Skeletal muscle tissue (tissue), 4 donors: ENCODE measurements around the gene DCT. TPM values are rescaled to one million over a fixed set of nuclear protein-coding genes. Genes with fewer than 3 reads are reported as not detected.

Experiments
- H3K27ac ChIP-seq: one replicate; pipeline ENCODE4 v1.7.0; 2013; ENCODE audit warnings: mild to moderate bottlenecking, low read depth, low read length, inconsistent platforms
- H3K27me3 ChIP-seq, 3 donors: one replicate each; pipeline ENCODE4 v1.7.0; 2013; ENCODE audit warnings: low read length in 3 of 3; ENCODE audit not compliant: control insufficient read depth in 3 of 3, insufficient read depth in 3 of 3
- H3K36me3 ChIP-seq, 3 donors: one replicate each; pipeline ENCODE4 v1.7.0; 2013; ENCODE audit warnings: low read length in 3 of 3; ENCODE audit not compliant: control insufficient read depth in 3 of 3, insufficient read depth in 3 of 3
- H3K4me1 ChIP-seq, 3 donors: one replicate each; pipeline ENCODE4 v1.7.0; 2013; ENCODE audit warnings: low read length in 3 of 3, mild to moderate bottlenecking in 3 of 3; ENCODE audit not compliant: control insufficient read depth in 3 of 3, insufficient read depth in 3 of 3
- H3K4me3 ChIP-seq, 3 donors: one replicate each; pipeline ENCODE4 v1.7.0; 2013; ENCODE audit warnings: low read length in 3 of 3
- H3K9ac ChIP-seq, 3 donors: one replicate each; pipeline ENCODE4 v1.7.0; 2013; ENCODE audit warnings: low read length in 3 of 3, mild to moderate bottlenecking in 3 of 3, moderate library complexity in 2 of 3, low read depth in 1 of 3
- H3K9me3 ChIP-seq, 3 donors: one replicate each; pipeline ENCODE4 v1.7.0; 2013; ENCODE audit warnings: low read length in 3 of 3; ENCODE audit not compliant: control insufficient read depth in 3 of 3
- total RNA-seq: library from RNA; depleted of rRNA; stranded (reverse); fragments of >200 nt; gene quantifications from one replicate; pipeline ENCODE4 v1.2.3, GENCODE V29; 2014
- donor health status: Osteomylitis.

Gene DCT
- total RNA-seq, 1 donor from 2014 or later, result under 0.01 TPM

DNA sequence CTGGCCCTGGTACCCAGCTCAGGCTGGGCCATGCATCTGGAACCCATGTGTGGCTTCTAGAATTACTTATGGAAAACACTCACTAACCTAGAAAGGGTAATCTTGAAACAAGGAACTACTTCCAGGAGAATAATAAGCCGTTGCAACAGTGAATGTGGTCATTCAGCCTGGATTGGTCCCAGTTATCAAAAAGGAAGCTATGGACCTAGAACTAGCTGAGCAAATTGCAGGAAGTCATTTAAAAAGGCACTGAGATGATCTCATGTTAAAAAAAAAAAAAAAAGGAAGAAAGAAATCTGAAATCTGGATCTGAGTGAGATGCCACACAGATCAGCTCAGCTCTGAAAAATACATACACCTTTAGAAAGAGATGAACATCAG lies 59.6 kb downstream of the DCT start:
- Histone ChIP-seq H3K27me3 (peaks cover 0 to 2% (median 0%) of the 10 kb centered on the region in 3 donors), H3K9me3 (peaks cover 0 to 3% (median 0%) of the 10 kb centered on the region in 3 donors), H3K27ac (no peak overlapping the region), H3K9ac (no peak overlapping the region), H3K36me3 (no peaks in the 10 kb centered on the region), H3K4me1 (no peaks in the 10 kb centered on the region), H3K4me3 (no peak overlapping the region)

DNA sequence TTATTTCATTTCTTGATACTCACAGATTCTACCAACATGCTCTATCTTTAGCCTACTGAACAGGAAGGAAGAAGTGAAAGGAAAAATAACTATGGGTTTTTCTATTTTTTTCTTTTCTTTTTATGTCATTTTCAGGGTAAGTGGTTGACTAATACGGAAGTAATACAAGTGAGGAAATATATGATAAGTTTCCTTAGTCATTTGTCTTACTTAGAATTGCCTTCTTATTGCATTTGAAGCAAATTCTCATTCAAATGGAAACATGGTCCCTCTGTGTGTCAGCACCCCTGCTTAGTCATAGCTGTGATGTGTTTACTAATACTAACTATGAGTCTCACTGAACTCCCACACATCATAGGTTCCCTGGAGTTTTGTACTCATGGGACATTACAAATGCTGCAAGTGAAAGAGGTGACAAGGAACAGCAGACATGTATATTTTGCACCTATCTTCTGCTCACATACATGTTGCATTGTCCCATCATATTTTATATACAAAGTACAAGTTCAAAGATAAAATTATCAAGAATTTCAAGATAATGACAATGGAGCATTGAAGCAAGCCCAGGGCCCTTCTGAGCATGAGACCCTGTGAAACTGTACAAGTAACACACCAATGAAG lies 60.1 kb downstream of the DCT start:
- Histone ChIP-seq H3K9ac (no peak overlapping the region), H3K36me3 (no peaks in the 10 kb centered on the region), H3K27ac (no peak overlapping the region), H3K4me1 (no peaks in the 10 kb centered on the region), H3K4me3 (no peak overlapping the region), H3K9me3 (peaks cover 0 to 3% (median 0%) of the 10 kb centered on the region in 3 donors), H3K27me3 (no peaks in the 10 kb centered on the region)

DNA sequence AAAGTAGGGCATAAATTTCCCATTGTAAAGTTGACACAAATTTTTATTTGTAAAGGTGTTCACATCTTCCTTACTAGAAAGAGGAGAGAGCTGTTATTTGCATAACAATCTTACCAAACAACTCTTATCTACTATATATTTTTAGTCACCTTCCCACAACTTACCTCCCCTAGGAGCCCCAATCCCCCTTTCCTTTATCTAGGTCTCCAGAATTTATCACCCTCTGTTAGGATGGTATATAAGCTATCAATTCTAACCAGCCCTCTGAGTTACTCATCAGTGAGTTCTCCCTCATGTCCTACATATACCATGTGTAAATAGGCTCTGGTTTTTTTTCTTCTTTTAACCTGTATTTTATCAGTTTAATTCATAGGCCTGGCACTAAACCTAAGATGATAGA lies 62.2 kb downstream of the DCT start:
- Histone ChIP-seq H3K4me3 (no peak overlapping the region), H3K27me3 (no peaks in the 10 kb centered on the region), H3K36me3 (no peaks in the 10 kb centered on the region), H3K9ac (no peak overlapping the region), H3K9me3 (peaks cover 0 to 3% (median 0%) of the 10 kb centered on the region in 3 donors), H3K4me1 (no peaks in the 10 kb centered on the region), H3K27ac (no peak overlapping the region)

DNA sequence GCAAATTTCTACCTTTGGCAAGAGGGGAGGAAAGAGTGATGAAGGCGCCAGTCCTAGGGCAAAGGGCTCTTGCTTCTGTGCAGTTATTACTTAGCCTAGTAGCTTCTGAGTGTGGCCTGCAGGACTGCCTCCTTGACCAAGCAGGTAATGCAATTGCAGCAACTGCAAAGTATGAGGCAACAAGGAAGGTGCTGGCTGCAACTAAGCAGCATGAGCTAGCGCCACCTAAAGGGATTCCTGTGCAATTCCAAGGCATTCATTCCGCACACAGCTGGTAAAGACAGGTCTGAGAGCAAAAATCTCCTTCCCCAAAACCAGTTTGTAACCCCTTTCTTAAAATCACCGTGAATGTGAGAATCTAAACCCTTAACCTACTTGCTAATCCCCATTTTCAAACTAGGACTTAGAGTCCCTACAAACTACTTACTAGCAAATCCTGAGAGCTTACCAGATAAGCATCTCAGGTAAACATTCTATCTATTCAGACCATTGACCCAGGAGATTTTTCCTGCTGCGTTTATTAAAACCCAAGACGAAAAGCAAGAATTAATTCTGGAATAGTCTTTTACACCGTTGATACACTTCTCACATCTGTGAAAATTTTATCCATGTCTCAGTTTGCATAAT lies 62.9 kb downstream of the DCT start:
- Histone ChIP-seq H3K27me3 (no peaks in the 10 kb centered on the region), H3K9ac (no peak overlapping the region), H3K36me3 (no peaks in the 10 kb centered on the region), H3K4me3 (no peak overlapping the region), H3K4me1 (no peaks in the 10 kb centered on the region), H3K9me3 (peaks cover 0 to 3% (median 0%) of the 10 kb centered on the region in 3 donors), H3K27ac (no peak overlapping the region)

DNA sequence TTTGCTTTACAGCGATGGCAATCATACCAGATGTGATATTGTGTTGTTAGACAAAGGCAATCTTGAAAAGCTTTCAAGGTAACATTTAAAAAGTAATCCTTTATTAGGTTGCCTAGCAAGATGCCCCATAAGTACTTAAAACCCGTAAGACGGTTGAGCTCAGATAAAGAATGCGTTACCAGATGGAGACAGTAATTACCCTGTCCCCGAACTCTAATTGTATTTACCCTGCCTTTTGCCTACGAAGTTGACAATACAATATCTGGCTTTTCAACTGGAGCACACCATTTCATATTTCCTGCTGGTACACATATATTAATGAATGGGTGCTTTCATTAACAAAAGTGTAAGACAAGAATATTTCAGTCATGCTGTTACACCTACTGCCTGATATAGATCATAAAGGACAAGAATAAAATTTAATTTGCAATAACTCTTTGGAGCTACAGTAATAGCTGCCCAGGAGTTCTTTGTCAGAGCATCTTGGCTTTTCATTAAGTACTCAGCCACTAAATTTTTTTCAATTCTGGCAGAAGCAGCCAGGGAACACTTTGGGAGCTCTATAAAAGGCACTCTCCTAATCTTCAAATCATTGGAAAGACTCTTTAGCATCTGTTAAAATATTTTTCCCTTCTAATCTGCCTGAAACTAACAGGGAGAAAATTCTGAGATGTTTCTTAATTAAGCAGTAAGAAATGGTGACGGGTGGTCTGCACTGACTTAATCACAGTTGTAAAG lies 63.8 kb downstream of the DCT start:
- H3K4me1 ChIP-seq, result no peaks in the 10 kb centered on the region
- no peaks in the 10 kb centered on the region for H3K36me3 ChIP-seq
- H3K9ac ChIP-seq, result no peak overlapping the region
- H3K9me3 ChIP-seq, result no peaks in the 10 kb centered on the region
- no peak overlapping the region for H3K27ac ChIP-seq
- no peak overlapping the region for H3K4me3 ChIP-seq
- no peaks in the 10 kb centered on the region for H3K27me3 ChIP-seq

GRCh38 chr13:94414708-94415107 lies 64.8 kb downstream of the DCT start:
- H3K27me3 ChIP-seq, result no peaks in the 10 kb centered on the region
- H3K4me3 ChIP-seq, result no peak overlapping the region
- H3K9ac ChIP-seq, result no peak overlapping the region
- H3K27ac ChIP-seq, result no peak overlapping the region
- no peaks in the 10 kb centered on the region for H3K9me3 ChIP-seq
- H3K4me1 ChIP-seq, result no peaks in the 10 kb centered on the region
- no peaks in the 10 kb centered on the region for H3K36me3 ChIP-seq

DNA sequence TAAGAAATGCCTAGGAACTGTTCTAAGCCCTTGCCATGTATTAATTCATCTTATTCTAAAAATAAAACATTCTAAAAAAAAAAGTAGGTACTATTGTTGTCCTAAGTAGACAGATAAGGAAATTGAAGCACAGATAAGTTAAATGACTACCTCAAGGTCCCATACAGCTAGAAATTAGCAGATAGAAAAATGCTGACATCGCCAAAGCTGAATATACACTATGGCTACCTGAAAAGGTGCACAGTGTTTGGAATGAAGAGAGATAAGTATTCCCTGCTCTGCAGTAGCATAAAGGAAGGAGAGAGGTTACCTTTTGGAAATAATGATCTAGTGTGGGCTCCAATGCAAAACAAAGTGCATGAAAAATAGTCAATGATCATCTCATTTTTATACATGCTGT lies 65.3 kb downstream of the DCT start:
- H3K36me3 ChIP-seq, result no peaks in the 10 kb centered on the region
- no peak overlapping the region for H3K9ac ChIP-seq
- no peak overlapping the region for H3K4me3 ChIP-seq
- no peak overlapping the region for H3K27ac ChIP-seq
- H3K27me3 ChIP-seq, result no peaks in the 10 kb centered on the region
- H3K9me3 ChIP-seq, result no peaks in the 10 kb centered on the region
- H3K4me1 ChIP-seq, result no peaks in the 10 kb centered on the region

GRCh38 chr13:94413598-94413944 lies 65.9 kb downstream of the DCT start:
- Histone ChIP-seq H3K36me3 (no peaks in the 10 kb centered on the region), H3K9ac (no peak overlapping the region), H3K4me3 (no peak overlapping the region), H3K27ac (no peak overlapping the region), H3K9me3 (no peaks in the 10 kb centered on the region), H3K27me3 (no peaks in the 10 kb centered on the region), H3K4me1 (no peaks in the 10 kb centered on the region)

DNA sequence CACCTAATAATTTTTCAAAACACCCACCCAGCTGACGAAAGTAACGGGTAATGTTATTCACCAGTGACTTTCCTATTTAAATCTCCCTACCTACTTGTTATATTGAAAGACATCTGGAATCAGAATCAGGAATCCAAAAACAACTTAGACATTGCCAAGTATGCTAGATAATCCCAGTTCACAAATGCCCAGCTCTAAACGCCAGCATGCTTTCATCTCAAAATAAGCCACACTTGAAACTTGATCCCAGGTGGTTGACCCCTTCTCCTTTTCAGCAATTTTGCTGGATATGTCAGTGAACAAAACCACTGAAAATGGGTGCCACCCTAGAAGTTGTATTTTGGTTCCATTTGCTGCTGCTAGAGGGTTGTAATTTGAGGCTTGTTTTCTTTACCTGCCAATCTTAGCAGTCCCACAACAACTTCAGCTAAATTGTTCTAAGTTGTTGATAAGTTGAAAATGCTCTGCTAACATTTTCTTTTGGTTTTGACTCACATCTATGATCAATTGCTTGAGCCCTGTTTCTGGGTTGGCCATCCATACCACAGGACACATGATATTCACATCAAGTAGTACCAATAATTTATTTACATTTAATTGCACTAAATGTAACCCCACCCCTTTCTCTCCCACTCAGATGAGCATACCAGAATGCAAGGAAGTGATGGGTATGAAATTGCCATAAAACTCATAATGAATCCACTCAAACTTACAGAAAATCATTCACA lies 66.4 kb downstream of the DCT start:
- Histone ChIP-seq H3K9ac (no peak overlapping the region), H3K36me3 (no peaks in the 10 kb centered on the region), H3K27me3 (no peaks in the 10 kb centered on the region), H3K4me3 (no peak overlapping the region), H3K4me1 (no peaks in the 10 kb centered on the region), H3K27ac (no peak overlapping the region), H3K9me3 (no peaks in the 10 kb centered on the region)

DNA sequence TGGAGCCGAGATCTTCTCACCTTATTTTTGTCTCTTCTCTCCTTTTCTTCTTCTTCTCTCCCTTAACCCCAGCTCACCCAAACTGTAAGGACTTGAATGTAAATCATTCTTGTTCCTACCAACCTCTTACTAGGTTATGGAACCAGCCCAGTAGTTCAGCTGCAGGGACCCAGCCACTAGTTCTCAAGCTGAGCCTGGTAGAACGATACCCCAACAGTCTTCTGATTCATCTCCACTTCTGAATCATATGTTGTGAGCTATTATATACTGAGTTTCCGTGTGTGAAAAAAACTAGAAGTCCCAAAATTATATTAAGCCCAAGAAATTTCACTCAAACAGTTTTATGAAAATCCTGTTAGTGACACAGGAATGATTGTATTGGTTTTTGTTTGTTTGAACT lies 67.7 kb downstream of the DCT start:
- H3K9me3 ChIP-seq, result no peaks in the 10 kb centered on the region
- no peak overlapping the region for H3K27ac ChIP-seq
- H3K4me1 ChIP-seq, result no peaks in the 10 kb centered on the region
- H3K4me3 ChIP-seq, result no peak overlapping the region
- H3K27me3 ChIP-seq, result no peaks in the 10 kb centered on the region
- no peaks in the 10 kb centered on the region for H3K36me3 ChIP-seq
- H3K9ac ChIP-seq, result no peak overlapping the region
